Fibroblast of skin of back (primary cell): ENCODE measurements around the gene COPE.

Source experiments
- DNase-seq: peaks from one replicate; pipeline ENCODE4 v3.0.0-alpha.2; 2013

COPE gene

DNA sequence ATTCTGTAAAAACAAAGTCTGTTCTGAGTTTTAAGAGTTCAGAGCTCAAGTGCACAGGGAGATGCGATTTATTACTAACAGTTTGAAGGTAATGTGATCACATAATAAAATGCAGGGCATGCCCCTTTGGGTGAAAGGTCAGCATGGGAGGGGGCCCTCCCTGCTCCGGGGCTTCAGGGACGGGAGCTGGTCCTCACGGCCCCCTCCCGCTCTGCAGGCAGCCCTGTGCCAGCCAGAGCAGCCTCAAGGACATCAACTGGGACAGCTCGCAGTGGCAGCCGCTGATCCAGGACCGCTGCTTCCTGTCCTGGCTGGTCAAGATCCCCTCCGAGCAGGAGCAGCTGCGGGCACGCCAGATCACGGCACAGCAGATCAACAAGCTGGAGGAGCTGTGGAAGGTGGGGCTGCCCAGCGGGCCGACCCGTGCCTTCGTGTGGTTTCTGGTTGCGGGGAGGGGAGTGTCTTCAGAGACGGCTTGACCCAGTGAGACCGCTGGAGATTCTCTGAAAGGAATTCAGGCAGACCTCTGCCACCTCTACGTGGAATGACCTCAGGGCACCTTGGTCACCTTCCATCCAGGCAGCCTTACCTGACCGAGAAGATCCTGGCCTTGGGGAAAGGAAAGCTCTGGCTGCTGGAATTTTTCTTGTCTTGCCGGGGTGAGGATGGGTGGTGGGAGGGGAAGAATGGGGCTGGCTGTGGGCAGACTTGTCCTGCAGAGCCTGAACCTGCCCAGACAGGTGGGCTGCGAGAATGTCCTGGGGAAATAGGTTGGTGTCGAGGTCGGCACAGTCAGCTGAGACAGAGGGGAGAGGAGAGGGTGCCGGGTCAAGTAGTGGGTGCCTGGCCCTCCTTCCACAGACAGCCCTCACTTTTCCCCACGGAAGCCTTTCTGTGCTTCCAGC, 68.5 kb downstream of the COPE start:
- DNase-seq = no peak

DNA sequence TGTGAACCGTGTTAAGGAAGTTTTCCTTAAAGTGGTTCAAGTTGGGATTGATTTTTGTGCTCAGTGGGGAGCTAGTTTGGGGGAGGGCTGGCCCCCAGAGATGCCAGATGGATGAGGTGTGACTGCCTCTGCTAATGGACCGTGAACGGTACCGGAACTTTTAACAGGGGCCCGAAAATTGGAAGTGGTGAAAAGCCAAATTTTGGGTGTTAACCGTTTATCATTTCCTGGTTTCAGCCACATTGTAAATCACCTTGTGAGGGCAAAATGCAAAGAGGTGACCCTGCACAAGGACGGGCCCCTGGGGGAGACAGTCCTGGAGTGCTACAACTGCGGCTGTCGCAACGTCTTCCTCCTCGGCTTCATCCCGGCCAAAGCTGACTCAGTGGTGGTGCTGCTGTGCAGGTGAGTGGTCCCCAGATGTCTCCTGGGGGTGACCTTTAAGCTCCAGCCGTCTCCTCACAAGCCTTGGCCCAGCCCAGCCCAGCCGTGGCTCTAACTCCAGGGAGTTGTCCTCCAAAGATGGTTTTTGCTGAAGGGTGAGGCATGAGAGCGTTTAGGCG, 69.3 kb downstream of the COPE start:
- no peak for DNase-seq
